Right renal cortex interstitium (tissue), 3 donors: Measurements from ENCODE around the gene NTN1. TPM values are rescaled to one million over a fixed set of nuclear protein-coding genes. Genes with fewer than 3 reads are reported as not detected.

Experiments
- DNase-seq, 3 donors: peaks; one replicate each; pipeline ENCODE4 v3.0.0-alpha.2; 2013; ENCODE audit warnings: low read depth in 3 of 3, low spot score in 2 of 3
- polyA plus RNA-seq, 3 donors: library from polyadenylated mRNA; unstranded; fragments of 120-200 nt; gene quantifications; one replicate each; pipeline ENCODE4 v1.2.1, GENCODE V29; 2013; ENCODE audit not compliant: insufficient read length in 3 of 3

NTN1 gene
- polyA plus RNA-seq, 3 donors, result 1.5 to 3.3 (median 2.6) TPM

- DNase-seq, result no peak
Observed at GRCh38 chr17:9004132-9004960, 17.0 kb upstream of the NTN1 start.

- no peak for DNase-seq
Observed at GRCh38 chr17:9004961-9005285, 16.4 kb upstream of the NTN1 start.

GRCh38 chr17:9006175-9006767 is 15.0 kb upstream of the NTN1 start:
- no peak for DNase-seq

GRCh38 chr17:9007052-9007714 is 14.1 kb upstream of the NTN1 start:
- DNase-seq, result no peak

- DNase-seq, result no peak
Observed at GRCh38 chr17:9009096-9009495, 12.2 kb upstream of the NTN1 start.

GRCh38 chr17:9009737-9010136 is 11.6 kb upstream of the NTN1 start:
- DNase-seq, result no peak

GRCh38 chr17:9011001-9011400 is 10.3 kb upstream of the NTN1 start:
- no peak for DNase-seq

GRCh38 chr17:9016941-9017552 is 4.3 kb upstream of the NTN1 start:
- DNase-seq, result no peak

GRCh38 chr17:9018726-9019125 is 2.6 kb upstream of the NTN1 start:
- DNase-seq, result no peak

- DNase-seq, result no peak
Observed at GRCh38 chr17:9020096-9020823, 1.1 kb upstream of the NTN1 start.

- no peak for DNase-seq
Observed at GRCh38 chr17:9020824-9021157, 519 bp upstream of the NTN1 start.

GRCh38 chr17:9021992-9022572 is 772 bp downstream of the NTN1 start:
- DNase-seq, result no peak

- no peak for DNase-seq
Observed at GRCh38 chr17:9022573-9023391, 1.5 kb downstream of the NTN1 start.

- no peak for DNase-seq
Observed at GRCh38 chr17:9023392-9024218, 2.3 kb downstream of the NTN1 start.

- no peak for DNase-seq
Observed at GRCh38 chr17:9024497-9024896, 3.2 kb downstream of the NTN1 start.

- no peak for DNase-seq
Observed at GRCh38 chr17:9026741-9027140, 5.4 kb downstream of the NTN1 start.

GRCh38 chr17:9028202-9028987 is 7.1 kb downstream of the NTN1 start:
- DNase-seq, result no peak

GRCh38 chr17:9028988-9029570 is 7.8 kb downstream of the NTN1 start:
- no peak for DNase-seq
